Measurements from ENCODE around the gene SLC25A14.

SLC25A14 gene

GRCh38 chrX:130376077-130376476 is 36.4 kb downstream of the SLC25A14 start:
- Histone ChIP-seq H3K36me3 (ENCODE audit: control insufficient read depth in 1 of 2, insufficient read depth in 2 of 2, low read length in 2 of 2) (no peaks in the 10 kb centered on the region), H3K4me1 (ENCODE audit: control insufficient read depth in 1 of 2, insufficient read depth in 2 of 2, low read length in 2 of 2) (no peaks in the 10 kb centered on the region), H3K4me3 (ENCODE audit: low read depth in 1 of 2, low read length in 2 of 2) (no peak overlapping the region), H3K9ac (ENCODE audit: low read depth in 1 of 2, low read length in 2 of 2) (no peak overlapping the region), H3K27ac (ENCODE audit: low read depth, low read length) (no peak overlapping the region), H3K27me3 (ENCODE audit: control insufficient read depth in 1 of 2, insufficient read depth in 2 of 2, low read length in 2 of 2) (no peaks in the 10 kb centered on the region), H3K9me3 (ENCODE audit: control insufficient read depth in 1 of 2, low read length in 2 of 2) (no peaks in the 10 kb centered on the region)

- H3K27ac ChIP-seq (ENCODE audit: low read depth, low read length) = no peak overlapping the region
- H3K4me1 ChIP-seq (ENCODE audit: control insufficient read depth in 1 of 2, insufficient read depth in 2 of 2, low read length in 2 of 2) = no peaks in the 10 kb centered on the region
These were observed 38.4 kb downstream of the SLC25A14 start for GRCh38 chrX:130378024-130378669.

GRCh38 chrX:130385520-130385919 is 45.8 kb downstream of the SLC25A14 start, which contains the start of gene GPR119:
TSS of gene GPR119 (minus strand) at chrX:130385674. CDS start at chrX:130385447, 227 bp downstream.
- H3K9me3 ChIP-seq (ENCODE audit: control insufficient read depth in 1 of 2, low read length in 2 of 2) = no peaks in the 10 kb centered on the region
- H3K4me3 ChIP-seq (ENCODE audit: low read depth in 1 of 2, low read length in 2 of 2) = no peak within 1 kb of the TSS
- no peaks in the 10 kb centered on the region for H3K27me3 ChIP-seq (ENCODE audit: control insufficient read depth in 1 of 2, insufficient read depth in 2 of 2, low read length in 2 of 2)
- no peaks in the 10 kb centered on the region for H3K36me3 ChIP-seq (ENCODE audit: control insufficient read depth in 1 of 2, insufficient read depth in 2 of 2, low read length in 2 of 2)
- no peak within 1 kb of the TSS for H3K27ac ChIP-seq (ENCODE audit: low read depth, low read length)
- H3K9ac ChIP-seq (ENCODE audit: low read depth in 1 of 2, low read length in 2 of 2) = no peak within 1 kb of the TSS
- no peaks in the 10 kb centered on the region for H3K4me1 ChIP-seq (ENCODE audit: control insufficient read depth in 1 of 2, insufficient read depth in 2 of 2, low read length in 2 of 2)

More at GRCh38 chrX:130378024-130378669, 38.4 kb downstream of the SLC25A14 start:
- no peaks in the 10 kb centered on the region for H3K36me3 ChIP-seq (ENCODE audit: control insufficient read depth in 1 of 2, insufficient read depth in 2 of 2, low read length in 2 of 2)
- no peak overlapping the region for H3K4me3 ChIP-seq (ENCODE audit: low read depth in 1 of 2, low read length in 2 of 2)
- no peak overlapping the region for H3K9ac ChIP-seq (ENCODE audit: low read depth in 1 of 2, low read length in 2 of 2)
- no peaks in the 10 kb centered on the region for H3K27me3 ChIP-seq (ENCODE audit: control insufficient read depth in 1 of 2, insufficient read depth in 2 of 2, low read length in 2 of 2)
- no peaks in the 10 kb centered on the region for H3K9me3 ChIP-seq (ENCODE audit: control insufficient read depth in 1 of 2, low read length in 2 of 2)

- no peak overlapping the region for H3K27ac ChIP-seq (ENCODE audit: low read depth, low read length)
- H3K9ac ChIP-seq (ENCODE audit: low read depth in 1 of 2, low read length in 2 of 2) = no peak overlapping the region
- H3K27me3 ChIP-seq (ENCODE audit: control insufficient read depth in 1 of 2, insufficient read depth in 2 of 2, low read length in 2 of 2) = no peaks in the 10 kb centered on the region
- no peaks in the 10 kb centered on the region for H3K36me3 ChIP-seq (ENCODE audit: control insufficient read depth in 1 of 2, insufficient read depth in 2 of 2, low read length in 2 of 2)
- no peak overlapping the region for H3K4me3 ChIP-seq (ENCODE audit: low read depth in 1 of 2, low read length in 2 of 2)
- no peaks in the 10 kb centered on the region for H3K9me3 ChIP-seq (ENCODE audit: control insufficient read depth in 1 of 2, low read length in 2 of 2)
- no peaks in the 10 kb centered on the region for H3K4me1 ChIP-seq (ENCODE audit: control insufficient read depth in 1 of 2, insufficient read depth in 2 of 2, low read length in 2 of 2)
These were observed 46.7 kb downstream of the SLC25A14 start for GRCh38 chrX:130386408-130386808.

- Histone ChIP-seq H3K36me3 (ENCODE audit: control insufficient read depth in 1 of 2, insufficient read depth in 2 of 2, low read length in 2 of 2) (no peaks in the 10 kb centered on the region), H3K4me1 (ENCODE audit: control insufficient read depth in 1 of 2, insufficient read depth in 2 of 2, low read length in 2 of 2) (no peaks in the 10 kb centered on the region)
These were observed 53.8 kb downstream of the SLC25A14 start for GRCh38 chrX:130393451-130394074.

GRCh38 chrX:130395341-130395740 is 55.6 kb downstream of the SLC25A14 start:
- Histone ChIP-seq H3K9me3 (ENCODE audit: control insufficient read depth in 1 of 2, low read length in 2 of 2) (no peaks in the 10 kb centered on the region), H3K9ac (ENCODE audit: low read depth in 1 of 2, low read length in 2 of 2) (no peak overlapping the region), H3K4me1 (ENCODE audit: control insufficient read depth in 1 of 2, insufficient read depth in 2 of 2, low read length in 2 of 2) (no peaks in the 10 kb centered on the region), H3K27ac (ENCODE audit: low read depth, low read length) (no peak overlapping the region), H3K36me3 (ENCODE audit: control insufficient read depth in 1 of 2, insufficient read depth in 2 of 2, low read length in 2 of 2) (no peaks in the 10 kb centered on the region), H3K27me3 (ENCODE audit: control insufficient read depth in 1 of 2, insufficient read depth in 2 of 2, low read length in 2 of 2) (peaks cover 4% of the 10 kb centered on the region in 2 donors), H3K4me3 (ENCODE audit: low read depth in 1 of 2, low read length in 2 of 2) (no peak overlapping the region)

More at GRCh38 chrX:130393451-130394074, 53.8 kb downstream of the SLC25A14 start:
- no peak overlapping the region for H3K4me3 ChIP-seq (ENCODE audit: low read depth in 1 of 2, low read length in 2 of 2)
- H3K27me3 ChIP-seq (ENCODE audit: control insufficient read depth in 1 of 2, insufficient read depth in 2 of 2, low read length in 2 of 2) = peaks cover 4% of the 10 kb centered on the region in 2 donors
- no peaks in the 10 kb centered on the region for H3K9me3 ChIP-seq (ENCODE audit: control insufficient read depth in 1 of 2, low read length in 2 of 2)
- H3K9ac ChIP-seq (ENCODE audit: low read depth in 1 of 2, low read length in 2 of 2) = no peak overlapping the region
- no peak overlapping the region for H3K27ac ChIP-seq (ENCODE audit: low read depth, low read length)

GRCh38 chrX:130401415-130402207 is 61.9 kb downstream of the SLC25A14 start, which contains the start of gene RBMX2:
TSS of gene RBMX2 (plus strand) at chrX:130401987. CDS start at chrX:130402033, 46 bp downstream.
- peaks cover 5 to 12% of the 10 kb centered on the region in 2 donors for H3K4me1 ChIP-seq (ENCODE audit: control insufficient read depth in 1 of 2, insufficient read depth in 2 of 2, low read length in 2 of 2)
- H3K9ac ChIP-seq (ENCODE audit: low read depth in 1 of 2, low read length in 2 of 2) = peak within 1 kb of the TSS; percentile 76 to 78
- H3K27ac ChIP-seq (ENCODE audit: low read depth, low read length) = peak within 1 kb of the TSS; percentile 20
- H3K27me3 ChIP-seq (ENCODE audit: control insufficient read depth in 1 of 2, insufficient read depth in 2 of 2, low read length in 2 of 2) = peaks cover 0 to 4% of the 10 kb centered on the region in 2 donors
- H3K36me3 ChIP-seq (ENCODE audit: control insufficient read depth in 1 of 2, insufficient read depth in 2 of 2, low read length in 2 of 2) = peaks cover 0 to 8% of the 10 kb centered on the region in 2 donors
- H3K9me3 ChIP-seq (ENCODE audit: control insufficient read depth in 1 of 2, low read length in 2 of 2) = no peaks in the 10 kb centered on the region
- H3K4me3 ChIP-seq (ENCODE audit: low read depth in 1 of 2, low read length in 2 of 2) = peak within 1 kb of the TSS; percentile 87 to 91

- Histone ChIP-seq H3K27me3 (ENCODE audit: control insufficient read depth in 1 of 2, insufficient read depth in 2 of 2, low read length in 2 of 2) (peaks cover 0 to under 1% of the 10 kb centered on the region in 2 donors), H3K4me3 (ENCODE audit: low read depth in 1 of 2, low read length in 2 of 2) (peak overlapping the region; percentile 87 to 91), H3K27ac (ENCODE audit: low read depth, low read length) (no peak overlapping the region), H3K4me1 (ENCODE audit: control insufficient read depth in 1 of 2, insufficient read depth in 2 of 2, low read length in 2 of 2) (peaks cover 5 to 12% of the 10 kb centered on the region in 2 donors), H3K9ac (ENCODE audit: low read depth in 1 of 2, low read length in 2 of 2) (peak overlapping the region; percentile 60 to 78), H3K9me3 (ENCODE audit: control insufficient read depth in 1 of 2, low read length in 2 of 2) (no peaks in the 10 kb centered on the region), H3K36me3 (ENCODE audit: control insufficient read depth in 1 of 2, insufficient read depth in 2 of 2, low read length in 2 of 2) (peaks cover 0 to 8% of the 10 kb centered on the region in 2 donors)
These were observed 62.5 kb downstream of the SLC25A14 start for GRCh38 chrX:130402208-130402684.

- H3K4me3 ChIP-seq (ENCODE audit: low read depth in 1 of 2, low read length in 2 of 2) = no peak overlapping the region
- no peak overlapping the region for H3K27ac ChIP-seq (ENCODE audit: low read depth, low read length)
These were observed 73.7 kb downstream of the SLC25A14 start for GRCh38 chrX:130413415-130413814.

More at GRCh38 chrX:130413415-130413814, 73.7 kb downstream of the SLC25A14 start:
- no peaks in the 10 kb centered on the region for H3K27me3 ChIP-seq (ENCODE audit: control insufficient read depth in 1 of 2, insufficient read depth in 2 of 2, low read length in 2 of 2)
- H3K4me1 ChIP-seq (ENCODE audit: control insufficient read depth in 1 of 2, insufficient read depth in 2 of 2, low read length in 2 of 2) = no peaks in the 10 kb centered on the region
- peaks cover 7 to 29% of the 10 kb centered on the region in 2 donors for H3K36me3 ChIP-seq (ENCODE audit: control insufficient read depth in 1 of 2, insufficient read depth in 2 of 2, low read length in 2 of 2)
- no peaks in the 10 kb centered on the region for H3K9me3 ChIP-seq (ENCODE audit: control insufficient read depth in 1 of 2, low read length in 2 of 2)
- no peak overlapping the region for H3K9ac ChIP-seq (ENCODE audit: low read depth in 1 of 2, low read length in 2 of 2)

Measured in duodenal mucosa (tissue), 2 donors.